PC-3 (cell line): Measurements from ENCODE around the gene SRRM2. TPM values are rescaled to one million over a fixed set of nuclear protein-coding genes. Genes with fewer than 3 reads are reported as not detected.

Experiments
- ATAC-seq: fragments of 200-7000 bp; cut with Tn5 transposase; 2 replicates; pipeline ENCODE4 v1.9.1; 2020; ENCODE audit warnings: mild to moderate bottlenecking, moderate library complexity
- BruUV-seq: library from RNA; stranded (reverse); fragments of 400-500 nt; replicated peaks from 2 replicates; lab custom pipeline; 2021; lab: Mats Ljungman, UMichigan
- CTCF ChIA-PET: fragments of 300-600 bp; sonication (Branson Sonifier 250); formaldehyde crosslinking; loops from one replicate; lab custom pipeline; 2022; ENCODE audit warnings: antibody characterized with exemption; lab: Charles Lee
- POLR2A ChIA-PET: fragments of 300-600 bp; sonication (Branson Sonifier 250); formaldehyde crosslinking; loops from one replicate; lab custom pipeline; 2022; ENCODE audit warnings: antibody characterized with exemption; ENCODE audit not compliant: unreplicated experiment; lab: Charles Lee
- DNase-seq: peaks from one replicate; pipeline ENCODE4 v3.0.0-alpha.2; 2015
- H2AFZ ChIP-seq: fragments of 300-600 bp; sonication (generic); 2 replicates; pipeline ENCODE4 v1.6.0; 2016; ENCODE audit warnings: antibody characterized with exemption, low read length
- H3F3A ChIP-seq: fragments of 300-600 bp; sonication (generic); one replicate; pipeline ENCODE4 v1.6.0; 2017; ENCODE audit warnings: antibody characterized with exemption, low read length, control low read depth, mild to moderate bottlenecking; ENCODE audit not compliant: unreplicated experiment
- H3K27ac ChIP-seq: fragments of 300-600 bp; sonication (generic); 2 replicates; pipeline ENCODE4 v1.5.1; 2016; ENCODE audit warnings: mild to moderate bottlenecking, low read length
- H3K27me3 ChIP-seq: fragments of 300-600 bp; sonication (generic); 2 replicates; pipeline ENCODE4 v1.6.1; 2016; ENCODE audit warnings: low read length, mixed read lengths
- H3K36me3 ChIP-seq: fragments of 300-600 bp; sonication (generic); 2 replicates; pipeline ENCODE4 v1.6.1; 2016; ENCODE audit warnings: low read depth, mixed run types, low read length, mixed read lengths
- H3K4me1 ChIP-seq: fragments of 300-600 bp; sonication (generic); 2 replicates; pipeline ENCODE4 v1.5.1; 2016; ENCODE audit warnings: low read length; ENCODE audit not compliant: insufficient read depth
- H3K4me2 ChIP-seq: fragments of 300-600 bp; sonication (generic); 2 replicates; pipeline ENCODE4 v1.6.0; 2016; ENCODE audit warnings: low read length
- H3K4me3 ChIP-seq: fragments of 300-600 bp; sonication (generic); 2 replicates; pipeline ENCODE4 v1.5.1; 2016; ENCODE audit warnings: mild to moderate bottlenecking, low read length, mixed read lengths
- H3K79me2 ChIP-seq: fragments of 300-600 bp; sonication (generic); 2 replicates; pipeline ENCODE4 v1.6.1; 2017; ENCODE audit warnings: low read length, mixed read lengths
- H3K9ac ChIP-seq: fragments of 300-600 bp; sonication (generic); 2 replicates; pipeline ENCODE4 v1.6.0; 2016; ENCODE audit warnings: mild to moderate bottlenecking, low read length
- H3K9me2 ChIP-seq: fragments of 300-600 bp; sonication (generic); replicated peaks from 2 replicates; pipeline ENCODE4 v1.6.1; 2016; ENCODE audit warnings: mixed run types, low read length, mixed read lengths
- H3K9me3 ChIP-seq: fragments of 300-600 bp; sonication (generic); 2 replicates; pipeline ENCODE4 v1.6.1; 2016; ENCODE audit warnings: low read length, mixed read lengths
- H4K20me1 ChIP-seq: fragments of 300-600 bp; sonication (generic); 2 replicates; pipeline ENCODE4 v1.6.1; 2016; ENCODE audit warnings: low read length, mixed read lengths
- EZH2 ChIP-seq: fragments of 300-600 bp; sonication (generic); IDR thresholded peaks from one replicate; pipeline ENCODE4 v1.6.1; 2017; ENCODE audit warnings: antibody characterized with exemption, mild to moderate bottlenecking, low read length; ENCODE audit not compliant: unreplicated experiment
- EZH2phosphoT487 ChIP-seq: fragments of 300-600 bp; sonication (generic); IDR thresholded peaks from 2 replicates; pipeline ENCODE4 v1.6.1; 2018; ENCODE audit warnings: mild to moderate bottlenecking, antibody characterized with exemption, low read length, borderline replicate concordance
- intact Hi-C: fragments of 100-400 bp; cut with micrococcal nuclease; formaldehyde crosslinking; loops from 2 replicates; pipeline ENCODE4 v1.9.0; 2023
- total RNA-seq: library from RNA; depleted of rRNA; stranded (reverse); fragments of >200 nt; gene quantifications from 2 replicates; pipeline ENCODE4 v1.2.3, GENCODE V29; 2014
- TF ChIP-seq, protein P1 (sequence below): fragments of 300-600 bp; sonication (generic); conservative IDR thresholded peaks from 2 replicates; pipeline ENCODE4 v1.5.1; 2017; ENCODE audit warnings: antibody characterized with exemption, low read depth, mild to moderate bottlenecking, low read length

Gene SRRM2
- total RNA-seq, 1 experiment from 2014 or later, result 72.6 TPM

DNA sequence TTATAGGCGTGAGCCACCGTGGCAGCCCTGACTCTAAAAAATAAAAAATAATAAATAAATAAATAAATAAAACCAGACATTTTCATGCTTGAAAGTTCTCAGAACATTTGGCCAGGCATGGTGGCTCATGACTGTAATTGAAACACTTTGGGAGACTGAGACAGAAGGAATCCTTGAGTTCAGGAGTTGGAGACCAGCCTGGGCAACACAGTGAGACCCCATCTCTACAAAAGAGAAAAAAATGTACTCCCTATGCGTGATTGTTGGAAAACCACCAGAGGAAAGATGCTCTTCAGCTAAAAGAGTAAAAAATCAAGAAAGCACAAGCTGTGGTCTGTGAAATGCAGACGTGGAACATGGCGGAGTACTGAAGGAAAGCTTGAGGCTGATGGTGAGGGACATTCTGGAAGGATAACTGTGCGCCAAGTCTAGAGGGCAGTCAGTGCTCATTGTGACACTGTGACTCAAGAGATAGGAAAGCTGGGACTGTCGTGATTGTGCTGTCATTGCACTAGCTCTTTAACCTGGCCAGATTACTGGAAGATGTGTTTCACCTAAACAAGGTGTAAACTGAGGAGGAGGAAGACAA, 28.3 kb upstream of the SRRM2 start:
- POLR2A ChIA-PET, result no interaction called here
- intact Hi-C loops, result loop anchor here (5.0 kb wide), 1 partner anchor 42 kb away; the partner anchor contains the start of gene KCTD5
- Histone ChIP-seq H3K79me2 (no peaks in the 10 kb centered on the region), H3K4me2 (no peak overlapping the region), H3K4me3 (no peak overlapping the region), H3F3A (no peaks in the 10 kb centered on the region), H3K27ac (no peak overlapping the region), H4K20me1 (no peaks in the 10 kb centered on the region), H3K4me1 (peaks cover 11% of the 10 kb centered on the region), H3K36me3 (no peaks in the 10 kb centered on the region), H2AFZ (no peak overlapping the region), H3K9me3 (no peaks in the 10 kb centered on the region), H3K27me3 (no peaks in the 10 kb centered on the region), H3K9me2 (no peaks in the 10 kb centered on the region), H3K9ac (no peak overlapping the region)
- ATAC-seq (no peak), DNase-seq (no peak)
- CTCF ChIA-PET, result no interaction called here
- TF ChIP-seq EZH2, result no peak
- TF ChIP-seq, protein P1, sequence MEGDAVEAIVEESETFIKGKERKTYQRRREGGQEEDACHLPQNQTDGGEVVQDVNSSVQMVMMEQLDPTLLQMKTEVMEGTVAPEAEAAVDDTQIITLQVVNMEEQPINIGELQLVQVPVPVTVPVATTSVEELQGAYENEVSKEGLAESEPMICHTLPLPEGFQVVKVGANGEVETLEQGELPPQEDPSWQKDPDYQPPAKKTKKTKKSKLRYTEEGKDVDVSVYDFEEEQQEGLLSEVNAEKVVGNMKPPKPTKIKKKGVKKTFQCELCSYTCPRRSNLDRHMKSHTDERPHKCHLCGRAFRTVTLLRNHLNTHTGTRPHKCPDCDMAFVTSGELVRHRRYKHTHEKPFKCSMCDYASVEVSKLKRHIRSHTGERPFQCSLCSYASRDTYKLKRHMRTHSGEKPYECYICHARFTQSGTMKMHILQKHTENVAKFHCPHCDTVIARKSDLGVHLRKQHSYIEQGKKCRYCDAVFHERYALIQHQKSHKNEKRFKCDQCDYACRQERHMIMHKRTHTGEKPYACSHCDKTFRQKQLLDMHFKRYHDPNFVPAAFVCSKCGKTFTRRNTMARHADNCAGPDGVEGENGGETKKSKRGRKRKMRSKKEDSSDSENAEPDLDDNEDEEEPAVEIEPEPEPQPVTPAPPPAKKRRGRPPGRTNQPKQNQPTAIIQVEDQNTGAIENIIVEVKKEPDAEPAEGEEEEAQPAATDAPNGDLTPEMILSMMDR, result no peak
- no peak for TF ChIP-seq EZH2phosphoT487
- BruUV-seq, result no TSS peak

DNA sequence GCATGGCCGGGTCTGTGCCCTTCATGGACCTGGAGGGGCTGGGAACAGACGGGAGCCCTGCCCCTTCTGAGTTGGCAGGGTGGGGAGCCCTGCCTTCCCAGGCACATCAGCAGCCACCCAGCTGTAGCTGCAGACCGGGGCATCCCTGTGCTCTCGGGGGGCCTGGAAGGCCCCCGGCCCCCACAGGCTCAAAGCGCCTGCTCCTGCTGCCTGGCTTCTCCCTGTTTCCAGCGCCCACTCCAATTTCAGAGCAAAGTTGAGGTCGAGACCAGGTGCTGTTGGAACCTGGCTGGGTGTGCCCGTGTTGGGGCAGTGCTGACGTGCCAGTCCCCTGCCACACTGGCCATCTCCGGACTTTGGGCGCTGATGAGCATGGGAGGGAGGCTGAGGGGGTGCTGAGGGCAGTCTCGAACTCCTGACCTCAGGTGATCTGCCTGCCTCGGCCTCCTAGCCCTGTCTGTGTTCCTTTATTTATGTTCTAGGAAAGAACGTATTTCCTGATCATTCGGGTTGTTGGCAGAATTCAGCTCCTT, 27.6 kb upstream of the SRRM2 start:
- H3F3A ChIP-seq, result no peaks in the 10 kb centered on the region
- no peak for TF ChIP-seq EZH2phosphoT487
- TF ChIP-seq, protein P1, result no peak
- no peak for TF ChIP-seq EZH2
- ChIA-PET CTCF (no interaction called here), POLR2A (interaction anchor here (0.5 kb wide), 1 partner anchor 143 kb away, joined by 3 read pairs; no protein-coding TSS in a partner anchor)
- no peak for ATAC-seq
- H3K36me3 ChIP-seq, result no peaks in the 10 kb centered on the region
- no peak overlapping the region for H2AFZ ChIP-seq
- H3K4me2 ChIP-seq, result no peak overlapping the region
- no peaks in the 10 kb centered on the region for H3K27me3 ChIP-seq
- no peak overlapping the region for H3K9ac ChIP-seq
- no peak for DNase-seq
- H3K4me1 ChIP-seq, result peaks cover 4% of the 10 kb centered on the region
- no peak overlapping the region for H3K4me3 ChIP-seq
- H4K20me1 ChIP-seq, result no peaks in the 10 kb centered on the region
- H3K27ac ChIP-seq, result no peak overlapping the region
- BruUV-seq, result no TSS peak
- H3K9me2 ChIP-seq, result no peaks in the 10 kb centered on the region
- no peaks in the 10 kb centered on the region for H3K79me2 ChIP-seq
- intact Hi-C loops, result loop anchor here (5.0 kb wide), 1 partner anchor 43 kb away; the partner anchor contains the start of gene KCTD5
- no peaks in the 10 kb centered on the region for H3K9me3 ChIP-seq

DNA sequence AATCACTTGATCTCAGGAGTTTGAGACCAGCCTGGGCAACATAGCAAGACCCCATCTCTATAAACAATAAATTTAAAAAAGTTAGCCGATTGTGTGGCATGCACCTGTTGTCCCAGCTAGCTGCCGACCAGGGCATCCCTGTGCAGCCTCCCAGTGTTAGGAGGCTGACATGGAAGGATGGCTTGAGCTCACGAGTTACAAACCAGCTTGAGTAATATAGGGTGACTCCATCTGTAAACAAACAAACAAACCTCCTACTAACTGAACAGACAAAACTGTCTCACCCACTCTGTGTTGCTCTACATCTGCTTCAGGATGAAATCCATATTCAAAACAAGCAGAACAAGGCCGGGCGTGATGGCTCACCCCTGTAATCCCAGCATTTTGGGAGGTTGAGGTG, 25.5 kb upstream of the SRRM2 start:
- no peaks in the 10 kb centered on the region for H3K4me1 ChIP-seq
- H3K9ac ChIP-seq, result no peak overlapping the region
- intact Hi-C loops, result no loop called here
- H4K20me1 ChIP-seq, result no peaks in the 10 kb centered on the region
- no TSS peak for BruUV-seq
- no peak for TF ChIP-seq EZH2phosphoT487
- ChIA-PET CTCF (interaction anchor here (0.6 kb wide), 1 partner anchor 293 kb away, joined by 3 read pairs; the partner anchor contains the start of gene TNFRSF12A), POLR2A (no interaction called here)
- H3K79me2 ChIP-seq, result no peaks in the 10 kb centered on the region
- H2AFZ ChIP-seq, result no peak overlapping the region
- H3K9me3 ChIP-seq, result no peaks in the 10 kb centered on the region
- no peak for DNase-seq
- no peaks in the 10 kb centered on the region for H3F3A ChIP-seq
- no peak overlapping the region for H3K27ac ChIP-seq
- no peaks in the 10 kb centered on the region for H3K27me3 ChIP-seq
- H3K9me2 ChIP-seq, result no peaks in the 10 kb centered on the region
- no peaks in the 10 kb centered on the region for H3K36me3 ChIP-seq
- no peak for ATAC-seq
- H3K4me2 ChIP-seq, result no peak overlapping the region
- H3K4me3 ChIP-seq, result no peak overlapping the region
